GM18868 (cell line): Measurements from ENCODE around the gene TOPAZ1.

Source experiments
- ATAC-seq: cut with Tn5 transposase; IDR thresholded peaks from one replicate; pipeline ENCODE4 v1.9.1; 2021; ENCODE audit warnings: mild to moderate bottlenecking, moderate library complexity; ENCODE audit not compliant: unreplicated experiment

The TOPAZ1 gene

DNA sequence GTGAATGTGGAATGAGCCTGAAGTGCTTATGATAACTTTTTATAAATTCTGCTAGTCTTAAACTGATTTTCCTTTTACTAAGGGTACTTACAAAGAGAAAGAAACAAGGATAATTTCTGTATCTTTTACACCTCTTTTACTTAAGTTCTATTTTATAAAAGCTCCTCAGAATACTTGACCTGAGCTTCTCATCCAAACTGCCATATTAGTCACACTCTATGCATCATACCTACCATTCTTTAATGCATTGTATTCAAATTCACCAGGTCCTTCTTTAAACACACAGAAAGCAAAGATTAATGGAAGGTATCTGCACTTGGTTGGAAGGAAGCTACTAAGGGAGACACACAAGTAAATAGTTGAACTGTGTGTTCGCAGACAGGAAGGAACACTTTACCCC lies 1.6 kb upstream of the TOPAZ1 start:
- no peak for ATAC-seq

DNA sequence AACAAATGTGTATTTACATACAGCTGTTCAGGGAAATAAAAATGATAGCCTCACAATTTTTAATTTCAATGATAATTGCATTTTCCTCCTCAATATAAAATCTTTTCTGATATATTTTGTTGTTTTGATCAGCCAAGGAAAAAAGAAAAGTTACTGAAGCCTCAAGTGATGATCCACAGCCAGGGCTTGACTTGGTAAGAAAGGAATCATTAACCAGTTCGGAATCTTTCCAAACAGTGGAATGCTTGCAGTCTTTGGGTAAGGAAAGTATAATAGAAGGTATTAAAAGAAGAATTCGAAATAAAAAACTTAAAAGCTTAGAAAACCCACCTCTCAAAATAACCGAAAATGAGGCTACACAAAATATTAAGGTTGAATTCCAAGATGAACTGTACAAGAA lies 1.0 kb downstream of the TOPAZ1 start:
- no peak for ATAC-seq

DNA sequence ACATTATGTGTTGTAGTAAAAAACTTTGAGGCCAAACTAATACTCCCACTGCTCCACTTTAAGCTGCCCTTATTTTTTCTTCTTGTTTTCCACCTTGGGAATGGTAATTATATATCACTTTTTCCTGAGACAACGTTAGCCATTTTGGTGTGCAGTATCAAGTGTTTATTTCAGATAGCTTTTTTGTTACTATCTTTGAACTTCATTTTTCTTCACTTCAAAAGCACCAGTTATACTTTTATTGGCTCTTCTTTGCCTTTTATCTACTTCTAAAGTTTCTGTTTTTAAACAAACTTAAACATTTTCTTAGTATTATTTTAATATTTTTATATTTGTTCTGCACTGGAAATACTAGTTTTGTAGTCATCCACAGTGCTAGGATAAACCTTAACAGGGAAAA lies 6.5 kb downstream of the TOPAZ1 start:
- no peak for ATAC-seq

DNA sequence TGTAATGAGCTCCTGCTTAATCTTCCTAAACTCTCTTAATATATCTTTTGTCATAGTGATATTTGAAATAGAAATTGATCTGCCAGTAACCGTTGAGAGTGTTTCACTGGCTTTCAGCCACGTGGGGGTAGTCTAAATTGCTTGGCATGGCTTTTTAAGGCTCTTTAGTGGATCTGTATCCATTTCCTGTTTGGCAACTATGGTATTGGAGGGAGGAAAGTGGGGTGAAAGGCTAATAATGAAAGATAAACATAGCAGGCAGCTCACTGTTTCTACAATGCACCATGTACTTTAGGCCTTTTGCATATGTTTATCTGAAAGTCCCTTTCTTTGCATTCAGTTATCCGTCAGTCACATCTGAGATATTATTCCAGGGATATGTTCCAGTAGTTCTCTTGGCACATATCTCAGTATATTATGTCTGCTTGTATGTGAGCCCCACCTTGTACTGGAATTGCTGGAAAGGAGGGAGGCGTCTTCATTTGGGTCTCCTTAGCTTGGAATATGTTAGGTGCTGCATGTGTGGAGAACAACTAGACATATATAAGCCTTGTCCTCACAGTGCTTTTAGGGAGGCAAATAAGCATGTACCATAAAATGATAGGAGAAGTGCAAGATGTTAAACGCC lies 10.8 kb downstream of the TOPAZ1 start:
- ATAC-seq, result no peak

DNA sequence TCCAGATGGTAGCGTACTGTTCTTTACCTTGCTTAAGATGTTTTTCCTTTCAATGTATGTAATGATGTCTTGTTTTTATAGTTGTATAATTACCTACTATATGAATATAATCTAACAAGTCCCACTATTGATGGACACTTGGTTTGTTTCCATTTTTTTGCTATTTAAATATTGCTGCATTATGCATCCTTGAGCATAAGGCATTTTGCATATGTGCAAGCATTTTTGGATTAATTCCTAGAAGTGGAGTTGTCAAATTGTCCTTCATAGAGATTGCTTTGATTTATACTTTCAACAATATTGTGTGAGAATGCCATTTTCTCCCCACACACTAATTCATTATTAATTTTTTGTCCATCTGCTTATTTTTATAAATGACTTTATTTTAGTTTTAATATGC lies 17.7 kb downstream of the TOPAZ1 start:
- ATAC-seq, result no peak

DNA sequence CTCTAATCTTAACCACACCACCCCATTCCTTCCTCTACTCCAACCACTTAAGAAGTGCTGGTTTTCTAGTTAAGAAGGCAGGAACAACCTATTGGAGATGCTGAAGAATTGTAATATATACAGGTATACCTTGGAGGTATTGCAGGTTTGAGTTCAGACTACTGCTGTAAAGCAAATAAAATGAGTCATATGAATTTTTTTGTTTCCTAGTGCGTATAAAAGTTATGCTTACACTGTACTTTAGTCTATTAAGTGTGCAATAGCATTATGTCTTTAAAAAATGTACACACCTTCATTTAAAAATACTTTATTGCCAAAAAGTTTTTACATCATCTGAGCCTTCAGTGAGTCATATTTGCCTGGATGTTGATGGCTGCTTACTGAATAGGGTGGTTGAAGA lies 22.5 kb downstream of the TOPAZ1 start:
- ATAC-seq, result no peak

DNA sequence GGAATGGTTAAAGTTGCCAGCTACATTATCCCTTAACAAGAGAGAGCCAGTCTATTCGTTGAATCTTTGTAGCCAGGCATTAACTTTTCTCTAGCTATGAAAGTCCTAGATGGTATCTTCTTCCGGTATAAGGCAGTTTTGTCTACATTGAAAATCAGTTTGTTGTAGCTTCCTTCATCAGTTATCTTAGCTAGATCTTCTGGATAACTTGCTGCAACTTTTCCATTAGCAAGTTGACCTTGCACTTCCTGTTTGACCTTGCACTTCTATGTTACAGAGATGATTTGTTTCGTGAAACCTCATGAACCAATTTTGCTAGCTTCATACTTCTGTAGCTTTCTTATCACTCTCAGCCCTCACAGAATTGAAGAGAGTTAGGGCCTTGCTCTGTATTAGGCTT lies 24.1 kb downstream of the TOPAZ1 start:
- ATAC-seq, result no peak

DNA sequence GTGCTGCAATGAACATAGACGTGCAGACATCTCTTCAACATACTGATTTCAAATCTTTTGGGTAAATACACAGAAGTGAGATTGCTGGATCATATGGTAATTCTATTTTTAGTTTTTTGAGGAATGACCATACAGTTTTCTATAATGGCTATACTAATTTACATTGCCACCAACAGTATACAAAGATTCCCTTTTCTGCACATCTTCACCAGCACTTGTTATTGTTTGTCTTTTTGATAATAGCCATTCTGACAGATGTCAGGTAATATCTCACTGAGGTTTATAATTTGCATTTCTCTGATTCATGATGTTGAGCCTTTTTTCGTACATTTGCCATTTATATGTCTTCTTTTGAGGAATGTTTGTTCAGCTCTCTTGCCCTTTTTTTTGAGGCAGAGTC lies 30.5 kb downstream of the TOPAZ1 start:
- ATAC-seq, result no peak

DNA sequence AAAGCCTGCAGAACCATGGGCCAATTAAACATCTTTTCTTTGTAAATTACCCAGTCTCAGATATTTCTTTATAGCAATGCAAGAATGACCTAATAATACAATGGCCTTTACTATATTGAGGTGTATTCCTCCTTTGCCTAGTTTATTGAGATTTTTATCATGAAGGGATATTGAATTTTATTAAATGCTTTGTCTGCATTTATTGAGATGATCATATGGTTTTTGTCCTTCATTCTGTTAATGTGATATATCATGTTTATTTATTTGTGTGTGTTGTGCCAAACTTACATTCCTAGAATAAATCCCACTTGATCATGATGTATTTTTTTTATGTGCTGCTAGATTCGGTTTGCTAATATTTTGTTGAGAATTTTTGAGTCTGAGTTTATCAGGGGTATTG lies 36.2 kb downstream of the TOPAZ1 start:
- no peak for ATAC-seq

DNA sequence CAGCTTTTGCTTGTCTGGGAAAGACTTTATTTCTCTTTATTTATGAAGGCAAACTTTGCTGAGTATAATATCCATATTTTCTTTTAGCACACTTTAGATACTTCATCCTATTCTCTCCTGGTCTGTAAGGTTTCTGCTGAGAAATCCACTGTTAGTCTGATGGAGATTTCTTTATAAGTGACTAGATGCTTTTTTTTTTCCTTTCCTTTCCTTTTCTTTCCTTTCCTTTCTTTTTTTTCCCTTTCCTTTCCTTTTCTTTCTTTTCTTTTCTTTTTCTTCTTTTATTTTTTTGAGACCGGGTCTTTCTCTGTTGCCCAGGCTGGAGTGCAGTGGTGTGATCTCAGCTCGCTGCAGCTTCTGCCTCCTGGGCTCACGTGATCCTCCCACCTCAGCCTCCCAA lies 38.4 kb downstream of the TOPAZ1 start:
- no peak for ATAC-seq

DNA sequence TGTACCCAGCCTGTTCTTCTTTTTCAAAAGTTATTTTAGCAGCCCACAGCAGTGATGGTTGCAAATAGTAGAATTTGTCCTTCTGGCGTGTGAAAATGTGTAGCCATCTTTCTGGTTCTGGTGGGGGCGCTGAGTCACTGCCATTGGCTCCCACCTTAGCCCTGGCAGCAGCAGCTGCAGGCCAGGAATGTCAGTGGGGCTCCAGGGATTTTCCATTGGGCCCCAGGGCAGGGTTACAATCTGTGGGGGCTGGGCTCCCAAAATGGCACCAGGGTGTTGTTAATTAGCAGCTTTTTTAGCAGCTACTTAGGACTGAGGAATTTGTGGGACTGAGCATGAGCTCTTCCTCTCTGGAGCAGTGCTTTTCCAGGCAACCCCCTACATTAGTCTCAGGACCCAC lies 38.9 kb downstream of the TOPAZ1 start:
- ATAC-seq, result no peak

DNA sequence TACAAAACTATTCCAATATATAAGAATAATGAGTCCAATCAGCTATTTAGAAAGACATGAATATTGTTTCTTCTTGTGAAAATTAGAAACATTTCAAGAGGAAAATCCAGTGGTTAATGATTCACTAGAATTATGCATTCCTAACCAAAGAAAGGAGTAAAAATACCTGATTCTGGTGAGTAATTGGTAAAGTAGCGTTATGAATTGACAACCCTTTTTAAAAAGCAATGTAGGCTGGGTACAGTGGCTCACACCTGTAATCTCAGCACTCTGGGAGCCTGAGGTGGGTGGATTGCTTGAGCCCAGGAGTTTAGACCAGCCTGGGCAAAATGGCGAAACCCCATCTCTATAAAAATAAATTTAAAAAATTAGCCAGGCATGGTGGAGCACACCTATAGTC lies 43.3 kb downstream of the TOPAZ1 start:
- ATAC-seq, result no peak

DNA sequence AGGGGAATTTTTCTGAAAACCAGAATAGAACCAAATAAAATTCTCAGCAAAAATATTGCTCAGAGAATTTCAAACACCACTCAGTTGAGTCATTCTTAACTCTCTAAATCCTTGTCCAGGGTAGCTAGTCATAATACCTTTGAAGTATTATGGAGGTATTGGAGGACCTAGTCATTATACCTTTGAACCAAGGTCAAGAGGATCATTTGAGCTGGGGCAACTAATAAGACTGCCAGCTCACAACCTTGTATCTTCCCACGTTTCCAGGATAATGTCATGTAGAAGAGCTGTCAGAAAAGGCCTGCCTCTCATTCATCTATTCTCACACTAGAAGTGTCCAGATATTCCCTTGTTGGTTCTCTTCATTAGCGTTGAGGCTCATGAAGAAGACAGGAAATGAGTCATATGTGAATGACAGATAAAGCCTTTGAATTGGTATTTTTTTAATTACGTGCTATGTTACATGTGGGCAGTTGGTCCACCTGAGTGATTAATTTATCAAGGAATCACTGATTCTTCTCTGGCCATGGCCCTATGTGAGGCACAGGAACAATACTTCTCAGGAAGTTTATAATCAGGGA lies 48.3 kb downstream of the TOPAZ1 start:
- ATAC-seq, result no peak

DNA sequence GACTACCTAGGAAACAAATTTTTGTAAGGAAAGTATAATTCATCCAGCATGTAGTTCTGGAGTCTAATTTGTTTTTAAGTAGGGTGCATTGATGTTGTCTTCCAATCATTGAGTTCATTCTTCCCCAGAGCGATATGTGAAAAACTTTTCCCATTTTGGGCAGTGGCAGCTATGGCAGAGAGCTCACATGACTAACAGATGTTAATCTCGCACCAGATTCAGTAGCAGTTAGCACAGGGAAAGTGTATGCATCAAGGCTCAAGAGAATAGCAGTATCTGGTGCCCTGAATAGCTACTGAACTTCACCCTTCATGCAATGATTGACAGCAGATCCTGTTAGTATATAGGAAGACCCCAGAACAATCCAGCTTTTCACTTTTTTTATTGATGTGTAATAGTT lies 50.6 kb downstream of the TOPAZ1 start:
- no peak for ATAC-seq

DNA sequence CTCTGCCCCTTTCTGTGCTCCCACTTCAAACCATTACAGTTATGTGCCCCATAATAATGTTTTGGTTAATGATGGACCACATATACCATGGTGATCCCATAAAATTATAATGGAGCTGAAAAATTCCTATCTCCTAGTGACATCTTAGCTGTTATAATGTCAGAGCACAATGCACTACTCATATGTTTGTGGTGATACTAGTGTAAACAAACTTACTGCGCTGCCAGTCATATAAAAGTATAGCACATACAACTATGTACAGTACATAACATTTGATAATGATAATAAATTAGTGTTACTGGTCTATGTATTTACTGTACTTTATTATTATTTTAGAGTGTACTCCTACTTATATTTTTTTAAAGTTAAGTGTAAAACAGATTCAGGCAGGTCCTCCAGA lies 51.3 kb downstream of the TOPAZ1 start:
- no peak for ATAC-seq

DNA sequence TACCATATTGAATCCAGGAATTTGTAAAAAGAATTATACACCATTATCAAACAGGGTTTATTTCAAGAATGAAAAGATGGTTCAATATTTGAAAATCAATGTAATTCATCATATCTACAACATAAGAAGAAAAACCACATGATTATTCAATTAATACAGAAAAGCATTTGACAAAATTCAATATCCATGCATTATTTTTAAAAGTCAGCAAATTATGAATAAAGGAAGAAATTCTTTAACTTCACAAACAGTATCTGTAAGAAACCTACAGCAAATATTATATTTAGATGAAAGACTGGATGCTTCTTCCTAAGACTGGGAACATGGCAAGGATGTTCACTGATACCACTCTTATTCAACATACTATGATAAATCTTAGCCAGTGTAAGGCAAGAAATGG lies 55.6 kb downstream of the TOPAZ1 start:
- ATAC-seq, result no peak

DNA sequence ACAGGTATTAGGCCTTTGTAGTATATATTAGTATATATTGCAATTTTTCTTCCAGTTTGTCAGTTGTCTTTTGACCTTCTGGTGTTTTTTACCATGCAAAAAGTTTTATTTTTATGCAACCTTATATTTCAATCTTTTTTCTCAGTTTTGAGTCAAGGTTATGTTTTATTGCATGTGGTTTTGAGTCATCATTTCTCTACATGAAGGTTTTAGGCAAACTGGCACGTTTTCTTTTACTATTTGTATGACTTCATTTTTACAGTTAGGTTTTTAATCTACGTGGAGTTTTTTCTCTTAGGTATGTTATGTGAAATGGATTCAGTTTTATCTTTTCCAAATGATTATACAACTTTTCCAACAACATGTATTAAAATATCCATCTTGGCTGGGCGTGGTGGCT lies 60.1 kb downstream of the TOPAZ1 start:
- ATAC-seq, result no peak

DNA sequence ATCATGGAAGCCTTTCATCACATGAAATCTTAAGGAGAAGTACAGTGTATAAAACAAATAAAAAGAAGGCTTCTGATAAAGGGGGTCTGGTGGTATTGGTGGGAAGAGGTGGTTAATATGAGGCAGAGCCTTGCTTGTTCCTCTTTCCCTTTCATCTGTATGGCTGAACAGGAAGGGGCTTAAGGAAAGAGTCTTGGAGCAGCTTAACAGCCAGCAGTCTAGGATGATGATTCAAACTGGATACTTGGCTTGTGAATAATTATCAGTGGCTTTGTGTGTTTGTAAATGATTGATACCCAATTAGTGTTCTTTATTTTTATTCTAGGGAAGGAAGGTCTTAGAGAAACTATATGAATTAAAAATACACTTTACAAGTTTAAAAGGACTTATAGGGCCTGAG lies 67.8 kb downstream of the TOPAZ1 start:
- ATAC-seq, result no peak

DNA sequence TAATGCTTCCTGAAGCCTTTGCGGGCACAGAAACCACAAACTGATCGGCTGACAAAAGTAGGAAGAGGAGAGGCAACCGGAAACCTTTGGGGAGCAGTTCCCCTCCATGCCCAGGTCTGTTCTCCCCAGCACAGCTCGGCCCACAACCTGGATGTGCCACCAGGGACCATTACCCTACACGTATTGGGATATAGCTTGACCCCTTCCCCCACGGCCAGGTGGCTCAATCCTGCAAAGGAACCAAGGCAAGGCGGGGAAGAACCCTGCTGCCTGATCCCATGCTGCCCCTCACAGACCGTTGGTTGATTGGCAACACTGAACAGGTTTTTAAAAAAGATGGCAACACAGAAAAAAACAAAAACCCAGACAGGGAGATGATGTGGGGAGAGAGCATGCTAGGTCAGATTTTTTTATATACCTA lies 77.2 kb downstream of the TOPAZ1 start:
- no peak for ATAC-seq

DNA sequence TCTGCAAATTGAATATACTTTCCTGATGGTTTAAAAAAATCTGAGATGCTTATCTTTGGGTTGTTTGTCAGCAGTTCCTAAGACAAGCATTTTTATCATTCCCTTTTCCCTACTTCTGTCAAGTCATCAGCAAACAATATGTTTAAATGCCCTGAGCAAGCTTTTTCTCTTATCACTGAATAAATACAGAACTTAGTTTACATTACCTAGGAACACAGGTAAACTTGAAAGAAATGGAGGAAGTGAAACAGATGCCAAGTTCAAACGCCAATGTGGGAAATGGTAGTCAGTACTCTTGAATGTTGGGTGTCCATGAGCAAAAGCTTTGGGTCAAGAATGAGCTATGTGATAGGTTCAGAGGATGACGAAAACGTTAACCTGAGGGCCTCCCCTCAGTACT lies 79.6 kb downstream of the TOPAZ1 start:
- ATAC-seq, result no peak

DNA sequence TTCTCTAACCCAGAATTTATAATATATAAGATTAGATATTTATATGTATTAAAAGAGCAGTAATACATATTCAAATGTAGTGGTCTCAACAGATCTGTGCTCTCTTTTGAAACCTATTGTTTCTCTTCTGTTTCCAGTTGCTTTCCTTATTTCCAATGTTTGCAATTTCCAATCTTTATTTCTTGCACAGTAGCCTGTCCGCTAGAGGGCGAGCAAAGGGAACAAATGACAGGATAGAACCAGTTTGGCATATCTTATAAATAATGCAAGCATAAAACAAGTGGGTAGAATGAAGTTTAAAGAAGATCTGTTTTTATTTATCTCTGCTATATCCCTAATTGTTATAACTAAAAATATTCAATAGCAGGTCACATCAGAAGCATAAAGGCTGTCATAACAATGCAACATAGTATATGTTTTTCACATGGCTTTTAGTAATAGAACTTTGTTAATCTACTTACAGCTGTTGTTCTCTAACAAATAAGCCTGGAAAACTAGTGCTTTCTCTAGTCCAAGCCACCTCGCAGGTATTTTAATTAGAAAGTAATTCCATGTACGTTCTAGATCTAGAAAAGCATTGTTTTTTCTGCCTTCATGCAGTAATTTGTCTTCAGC lies 81.8 kb downstream of the TOPAZ1 start:
- ATAC-seq, result no peak

DNA sequence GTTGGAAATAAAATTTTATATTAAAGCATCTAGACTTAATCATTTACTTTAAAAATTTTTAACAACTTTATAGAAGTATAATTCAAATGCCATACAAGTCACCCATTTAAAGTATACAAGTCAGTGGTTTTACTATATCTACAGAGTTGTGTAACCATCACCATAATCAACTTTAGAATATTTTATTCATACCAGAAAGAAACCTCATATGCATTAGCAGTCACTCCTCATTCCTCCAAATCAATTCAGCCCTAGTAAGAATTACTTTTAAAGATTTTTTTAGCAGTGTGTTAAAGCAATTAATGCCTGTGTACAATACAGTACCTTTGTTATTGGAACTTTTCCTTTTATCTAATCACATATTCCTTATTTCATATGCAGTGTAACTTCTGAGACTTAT lies 82.9 kb downstream of the TOPAZ1 start:
- ATAC-seq, result no peak

DNA sequence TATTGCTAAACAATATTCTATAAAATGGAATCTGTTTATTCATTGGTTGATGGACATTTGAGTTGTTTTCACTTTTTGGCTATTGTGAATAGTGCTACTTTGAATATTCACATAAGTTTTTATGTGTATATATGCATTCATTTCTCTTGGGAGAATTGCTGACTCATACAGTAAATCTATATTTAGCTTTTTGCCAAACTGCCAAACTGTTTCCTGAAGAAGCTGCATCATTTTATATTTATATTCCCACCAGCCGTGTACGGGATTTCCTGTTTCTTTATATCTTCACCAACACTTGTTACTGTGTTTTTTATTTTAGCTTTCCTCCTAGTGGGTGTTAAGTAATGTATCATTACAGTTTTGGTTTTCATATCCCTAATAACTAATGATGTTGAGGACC lies 84.3 kb downstream of the TOPAZ1 start:
- no peak for ATAC-seq
